Osteoblast (primary cell): ENCODE data around the gene DCHS1. TPM values are rescaled to one million over a fixed set of nuclear protein-coding genes. Genes with fewer than 3 reads are reported as not detected.

ENCODE experiments used
- DNase-seq: peaks from one replicate; pipeline ENCODE4 v3.0.0; 2011; ENCODE audit warnings: low spot score, mixed read lengths; ENCODE audit not compliant: insufficient read length; ENCODE audit errors: missing footprints
- H2AFZ ChIP-seq: 2 replicates; pipeline ENCODE4 v1.6.0; 2011; ENCODE audit warnings: mild to moderate bottlenecking, low read length
- H3K27ac ChIP-seq: 2 replicates; pipeline ENCODE4 v1.5.1; 2011; ENCODE audit warnings: mild to moderate bottlenecking, low read depth, low read length, moderate library complexity
- H3K27me3 ChIP-seq: 2 replicates; pipeline ENCODE4 v1.6.0; 2012; ENCODE audit warnings: mild to moderate bottlenecking, control low read depth, inconsistent platforms, low read length, moderate library complexity; ENCODE audit not compliant: insufficient read depth
- H3K36me3 ChIP-seq: 2 replicates; pipeline ENCODE4 v1.5.1; 2011; ENCODE audit warnings: mild to moderate bottlenecking, low read length, control low read depth, moderate library complexity; ENCODE audit not compliant: insufficient read depth
- H3K4me1 ChIP-seq: 2 replicates; pipeline ENCODE4 v1.5.1; 2011; ENCODE audit warnings: mild to moderate bottlenecking, low read length, control low read depth, moderate library complexity; ENCODE audit not compliant: insufficient read depth
- H3K4me2 ChIP-seq: 2 replicates; pipeline ENCODE4 v1.6.0; 2011; ENCODE audit warnings: mild to moderate bottlenecking, low read length; ENCODE audit not compliant: insufficient read depth
- H3K4me3 ChIP-seq: fragments of 200-600 bp; sonication (generic); 3 replicates; pipeline ENCODE4 v1.5.1; 2012; ENCODE audit warnings: mild to moderate bottlenecking, low read length, inconsistent platforms; ENCODE audit not compliant: insufficient read depth
- H3K79me2 ChIP-seq: 2 replicates; pipeline ENCODE4 v1.6.0; 2012; ENCODE audit warnings: mild to moderate bottlenecking, low read length, control low read depth, inconsistent platforms; ENCODE audit not compliant: insufficient read depth
- H3K9me3 ChIP-seq: 2 replicates; pipeline ENCODE4 v1.5.1; 2011; ENCODE audit warnings: low read depth, low read length, control low read depth
- H4K20me1 ChIP-seq: 2 replicates; pipeline ENCODE4 v1.6.0; 2012; ENCODE audit warnings: mild to moderate bottlenecking, low read length, control low read depth; ENCODE audit not compliant: insufficient read depth
- CTCF ChIP-seq: IDR thresholded peaks from 2 replicates; pipeline ENCODE4 v1.5.1; 2011; ENCODE audit warnings: mild to moderate bottlenecking, low read depth, low read length, moderate library complexity; ENCODE audit errors: extremely low read depth
- total RNA-seq: library from RNA; depleted of rRNA; stranded (reverse); fragments of >200 nt; gene quantifications from 2 replicates; pipeline ENCODE4 v1.2.3, GENCODE V29; 2012

Gene DCHS1
- total RNA-seq, 1 donor = 1.1 TPM

- no peak for DNase-seq
- Histone ChIP-seq H4K20me1 (no peaks in the 10 kb centered on the region), H3K4me2 (no peak overlapping the region), H3K4me3 (no peak overlapping the region), H3K4me1 (peaks cover 12% of the 10 kb centered on the region), H3K27ac (no peak overlapping the region), H3K36me3 (no peaks in the 10 kb centered on the region), H3K9me3 (no peaks in the 10 kb centered on the region), H3K27me3 (peaks cover 81% of the 10 kb centered on the region), H2AFZ (no peak overlapping the region), H3K79me2 (no peaks in the 10 kb centered on the region)
- TF ChIP-seq CTCF = no peak
Observed at GRCh38 chr11:6650104-6650503, 5.5 kb downstream of the DCHS1 start.

GRCh38 chr11:6648501-6648900 lies 7.1 kb downstream of the DCHS1 start:
- Histone ChIP-seq H3K79me2 (no peaks in the 10 kb centered on the region), H3K4me2 (no peak overlapping the region), H3K4me3 (no peak overlapping the region), H4K20me1 (no peaks in the 10 kb centered on the region), H3K27me3 (peaks cover 79% of the 10 kb centered on the region), H3K36me3 (no peaks in the 10 kb centered on the region), H3K9me3 (no peaks in the 10 kb centered on the region), H3K27ac (no peak overlapping the region), H3K4me1 (peaks cover 12% of the 10 kb centered on the region), H2AFZ (no peak overlapping the region)
- TF ChIP-seq CTCF = no peak
- DNase-seq = no peak

- Histone ChIP-seq H3K4me2 (no peak overlapping the region), H3K27ac (no peak overlapping the region), H3K27me3 (peaks cover 81% of the 10 kb centered on the region), H2AFZ (no peak overlapping the region), H4K20me1 (no peaks in the 10 kb centered on the region), H3K79me2 (no peaks in the 10 kb centered on the region), H3K4me3 (no peak overlapping the region), H3K9me3 (no peaks in the 10 kb centered on the region), H3K4me1 (peaks cover 12% of the 10 kb centered on the region), H3K36me3 (no peaks in the 10 kb centered on the region)
- no peak for DNase-seq
- no peak for TF ChIP-seq CTCF
Observed at GRCh38 chr11:6647836-6648235, 7.8 kb downstream of the DCHS1 start.

- H3K4me3 ChIP-seq = no peak overlapping the region
- H2AFZ ChIP-seq = no peak overlapping the region
- no peaks in the 10 kb centered on the region for H3K79me2 ChIP-seq
- H3K9me3 ChIP-seq = no peaks in the 10 kb centered on the region
- no peak for TF ChIP-seq CTCF
- no peaks in the 10 kb centered on the region for H4K20me1 ChIP-seq
- no peak overlapping the region for H3K4me2 ChIP-seq
- H3K4me1 ChIP-seq = peaks cover 12% of the 10 kb centered on the region
- H3K36me3 ChIP-seq = no peaks in the 10 kb centered on the region
- no peak for DNase-seq
- no peak overlapping the region for H3K27ac ChIP-seq
- H3K27me3 ChIP-seq = peaks cover 76% of the 10 kb centered on the region
Observed at GRCh38 chr11:6646918-6647679, 8.5 kb downstream of the DCHS1 start.
